GM20431 (cell line): ENCODE data around the gene PKM.

Experiments used
- in situ Hi-C: fragments of 300-500 bp; cut with MseI, MboI; formaldehyde crosslinking; loops from one replicate; pipeline ENCODE4 v1.15.0; 2020; ENCODE audit warnings: low sequenced_read_pairs; ENCODE audit not compliant: unreplicated experiment

PKM gene

DNA sequence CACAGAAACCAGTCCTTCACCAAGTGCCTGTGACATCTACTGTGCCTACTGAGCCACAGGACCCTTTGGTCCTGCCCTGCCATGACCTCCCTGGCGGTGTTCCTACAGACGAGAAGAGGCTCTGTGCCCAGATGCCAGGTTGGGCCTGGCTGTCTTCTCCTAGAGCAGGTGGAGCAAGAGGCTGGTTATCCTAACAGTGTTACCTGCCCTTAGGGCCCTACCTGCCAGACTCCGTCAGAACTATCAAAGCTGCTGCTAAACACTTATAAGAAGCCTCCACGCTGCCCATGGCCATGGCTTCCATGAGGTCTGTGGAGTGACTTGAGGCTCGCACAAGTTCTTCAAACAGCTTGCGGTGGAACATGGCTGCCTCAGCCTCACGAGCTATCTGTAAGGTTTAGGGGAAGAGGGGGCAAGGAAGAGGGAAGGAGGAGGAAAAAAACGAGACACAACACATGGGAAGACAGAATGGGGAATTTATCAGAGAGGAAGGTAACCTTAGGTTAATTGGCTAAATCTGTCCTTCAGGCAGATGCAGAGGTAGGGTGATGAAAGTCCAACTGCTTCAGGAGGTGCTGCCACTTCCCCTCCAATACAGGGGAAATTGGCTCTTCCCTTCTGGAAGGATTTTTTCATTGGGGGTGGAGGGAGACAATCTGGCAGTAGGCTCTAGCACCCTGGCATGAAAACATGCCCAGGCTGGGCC is 28.0 kb downstream of the PKM start:
- in situ Hi-C loops = no loop called here

GRCh38 chr15:72202302-72202701 is 28.7 kb downstream of the PKM start:
- in situ Hi-C loops = no loop called here

GRCh38 chr15:72201391-72201921 is 29.5 kb downstream of the PKM start:
- in situ Hi-C loops = no loop called here

DNA sequence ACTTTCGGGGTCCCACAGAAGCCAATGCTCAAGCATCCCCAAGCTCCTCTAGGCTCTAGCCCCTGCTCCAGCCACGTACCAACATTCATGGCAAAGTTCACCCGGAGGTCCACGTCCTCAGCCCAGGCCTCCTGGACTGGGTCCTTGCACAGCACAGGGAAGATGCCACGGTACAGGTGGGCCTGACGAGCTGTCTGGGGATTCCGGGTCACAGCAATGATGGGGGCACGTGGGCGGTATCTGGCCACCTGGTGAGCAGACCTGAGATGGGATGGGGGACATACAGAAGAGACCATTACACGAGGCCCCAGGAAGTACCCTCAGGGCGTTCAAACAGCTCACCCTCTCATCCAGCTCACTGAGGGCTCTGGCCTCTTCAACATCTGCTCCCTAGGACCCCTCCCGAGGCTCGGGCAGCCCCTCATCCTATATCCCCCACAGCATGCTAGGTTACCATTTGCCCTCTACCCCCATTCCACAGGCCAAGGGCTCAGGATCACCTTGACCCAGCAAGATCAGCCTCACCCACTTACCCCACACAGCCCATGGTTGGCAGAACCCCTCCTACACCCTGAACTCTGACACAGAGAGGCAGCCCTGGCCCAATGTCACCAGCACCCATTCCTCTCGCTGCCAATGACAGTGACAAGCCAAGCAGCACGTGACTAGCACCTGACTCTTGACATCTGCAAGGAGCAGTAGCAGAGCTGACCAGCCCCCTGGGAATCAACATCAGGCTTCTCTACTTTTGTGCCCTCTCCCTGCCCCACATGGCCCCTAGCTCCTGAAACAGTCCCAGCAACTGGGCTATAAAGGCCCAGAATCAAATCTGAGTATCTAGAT is 30.4 kb downstream of the PKM start:
- in situ Hi-C loops = no loop called here

DNA sequence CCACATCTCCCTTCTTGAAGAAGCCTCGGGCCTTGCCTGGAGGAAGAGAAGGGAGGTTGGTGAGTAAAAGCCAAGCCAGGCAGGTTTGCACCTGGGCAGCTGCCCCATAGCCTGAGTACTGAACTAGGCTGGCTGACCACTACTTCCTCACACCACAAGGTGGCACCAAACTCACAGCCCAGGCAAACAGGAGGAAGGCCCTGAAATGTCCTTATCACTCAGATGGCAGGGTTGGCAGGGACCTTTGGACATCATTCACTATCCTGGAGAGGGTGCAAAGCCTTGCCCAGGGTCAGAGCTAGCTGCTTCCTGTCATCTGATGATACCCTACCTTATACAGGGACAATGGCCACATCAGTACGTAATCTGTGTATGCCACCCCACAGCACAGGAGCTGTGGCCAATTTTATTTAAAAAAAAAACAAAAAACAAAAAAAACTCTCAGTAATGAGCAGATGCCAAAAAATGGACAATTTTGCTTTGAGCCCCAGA is 31.2 kb downstream of the PKM start:
- in situ Hi-C loops = no loop called here

GRCh38 chr15:72199205-72199515 is 31.8 kb downstream of the PKM start:
- in situ Hi-C loops = no loop called here

DNA sequence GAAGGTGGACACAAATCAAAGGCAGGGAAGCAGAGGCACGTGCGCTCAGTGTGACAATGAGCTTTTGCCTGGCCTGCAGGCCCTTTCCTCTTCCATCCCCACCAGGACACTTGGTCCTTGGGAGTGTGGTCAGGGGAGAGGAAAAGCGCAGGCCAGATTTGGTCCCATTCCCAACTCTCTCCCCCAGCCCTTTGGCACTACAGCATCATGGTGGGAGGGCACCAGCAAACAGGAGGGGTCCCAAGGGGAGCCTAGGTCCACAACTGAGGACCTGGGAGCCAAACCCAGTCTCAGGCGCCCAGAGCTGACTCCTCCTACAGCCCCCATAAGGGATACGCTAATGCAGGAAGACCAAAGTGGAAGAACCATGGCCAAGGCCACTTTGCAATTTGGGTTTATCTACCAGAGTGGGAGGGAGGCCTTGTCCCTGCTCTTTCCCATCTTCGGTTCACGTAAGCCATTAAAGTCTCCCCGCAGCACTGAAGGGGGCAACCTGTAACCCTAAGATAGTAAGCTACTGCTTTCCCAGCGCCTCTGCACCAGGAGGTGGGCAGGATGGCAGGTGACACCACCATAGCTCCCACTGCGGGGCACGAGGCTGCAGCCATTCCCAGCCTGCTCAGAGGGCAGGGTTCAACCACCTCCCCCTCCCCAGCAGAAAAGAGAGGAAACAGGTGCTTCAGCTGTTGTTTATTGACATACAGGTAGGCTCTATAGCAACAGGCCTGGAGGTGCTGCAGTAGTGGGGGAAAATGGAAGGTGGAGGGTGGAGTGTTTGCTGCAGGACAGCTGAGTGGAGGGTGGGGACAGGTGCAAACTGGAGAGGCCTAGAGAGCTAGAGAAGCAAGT is 32.4 kb downstream of the PKM start:
- in situ Hi-C loops = no loop called here

GRCh38 chr15:72197460-72198355 is 33.3 kb downstream of the PKM start, which contains the start of gene GRAMD2A:
Gene GRAMD2A (minus strand): TSS chr15:72197787.
- in situ Hi-C loops = no loop called here

- in situ Hi-C loops = no loop called here
Observed at GRCh38 chr15:72197041-72197459, 33.9 kb downstream of the PKM start.

DNA sequence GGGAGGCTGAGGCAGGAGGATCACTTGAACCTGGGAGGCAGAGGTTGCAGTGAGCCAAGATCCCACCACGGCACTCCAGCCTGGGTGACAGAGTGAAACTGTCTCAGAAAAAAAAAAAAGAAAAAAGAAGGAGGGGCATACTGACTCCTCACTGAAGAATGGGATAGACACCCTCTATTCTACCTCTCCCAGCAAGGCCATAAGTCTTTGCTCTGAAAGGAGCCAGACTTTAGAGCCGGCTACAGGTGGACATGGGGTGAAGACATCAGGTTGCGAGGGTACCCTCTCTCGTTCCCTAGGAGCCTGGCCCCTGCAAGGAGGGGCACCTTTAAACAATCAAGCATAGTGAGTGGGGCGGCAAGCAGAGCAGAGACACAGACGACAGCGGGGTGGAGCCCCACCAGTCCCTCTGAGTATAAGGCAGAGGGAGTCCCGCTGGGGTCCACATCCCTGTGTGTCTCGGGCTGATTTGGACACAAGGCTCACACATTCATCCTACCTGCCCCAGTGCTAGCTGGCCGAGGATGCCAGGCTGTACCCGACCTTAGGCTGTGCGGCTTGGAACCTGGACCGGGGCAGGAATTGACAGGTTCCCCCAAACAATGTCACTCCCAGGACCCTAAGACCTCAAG is 34.5 kb downstream of the PKM start:
- in situ Hi-C loops = no loop called here

- in situ Hi-C loops = no loop called here
Observed at GRCh38 chr15:72195101-72195511, 35.9 kb downstream of the PKM start.

GRCh38 chr15:72193836-72194396 is 37.1 kb downstream of the PKM start:
- in situ Hi-C loops = no loop called here

- in situ Hi-C loops = no loop called here
Observed at GRCh38 chr15:72192416-72192815, 38.6 kb downstream of the PKM start.

DNA sequence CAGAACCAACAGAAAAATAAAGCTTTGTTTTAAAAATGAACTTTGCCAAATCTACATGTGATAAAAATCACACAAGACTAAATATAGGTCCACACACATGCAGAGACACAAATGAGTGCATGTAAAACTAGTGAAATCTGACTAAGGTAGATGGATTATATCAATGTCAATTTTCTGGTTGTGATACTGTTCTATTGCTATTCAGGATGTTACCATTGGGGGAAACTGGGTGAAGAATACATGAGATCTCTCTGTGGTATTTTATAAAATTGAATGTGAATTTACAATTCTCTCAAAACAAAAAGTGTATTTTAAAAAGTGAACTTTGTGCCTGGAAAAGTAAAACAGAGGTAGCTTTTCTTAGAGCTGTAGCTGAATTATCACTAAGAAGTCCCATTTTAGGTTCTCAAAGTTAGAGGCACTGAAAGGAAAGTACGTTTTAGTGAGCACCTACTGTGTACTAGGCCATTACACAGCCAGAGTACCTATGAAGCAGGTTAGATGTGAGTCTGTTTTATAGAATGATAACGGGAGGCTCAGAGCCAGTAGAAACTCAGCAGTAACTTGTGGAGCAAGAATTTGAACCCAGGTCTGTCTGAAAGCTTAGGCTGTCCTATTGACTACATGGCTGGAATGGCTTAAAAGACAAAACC is 41.6 kb downstream of the PKM start:
- in situ Hi-C loops = no loop called here

DNA sequence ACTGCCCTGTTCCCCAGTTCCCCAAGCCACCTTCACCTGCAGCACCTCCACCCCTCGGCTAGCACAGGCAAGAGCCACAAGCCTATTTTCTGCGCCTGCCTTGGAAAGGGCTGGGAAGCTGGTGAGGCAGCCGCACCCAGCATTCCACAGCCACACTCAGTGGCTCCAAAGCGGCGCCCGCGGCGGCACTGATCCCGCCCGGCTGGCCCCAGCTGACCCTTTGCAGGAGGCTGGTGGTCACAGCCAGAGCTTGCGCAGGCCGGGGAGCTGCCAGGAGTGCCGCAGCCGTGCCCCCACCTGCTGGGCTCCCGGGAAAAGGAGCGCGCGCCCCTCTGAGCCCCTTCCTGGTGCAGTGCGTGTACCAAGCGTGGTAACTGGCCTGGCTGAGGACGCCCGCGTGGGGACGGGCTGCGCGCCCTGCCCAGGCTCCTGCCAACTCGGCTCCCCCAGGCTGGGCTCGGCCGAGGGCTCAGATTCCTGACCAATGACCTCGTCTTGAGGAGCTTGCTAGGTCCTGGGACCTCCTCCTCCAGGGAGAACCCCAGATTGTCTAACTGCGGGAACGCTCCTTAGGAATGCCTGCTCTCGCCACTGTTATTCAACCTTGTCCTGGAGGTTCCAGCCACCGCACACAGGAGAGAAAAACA is 46.7 kb downstream of the PKM start:
- in situ Hi-C loops = no loop called here

DNA sequence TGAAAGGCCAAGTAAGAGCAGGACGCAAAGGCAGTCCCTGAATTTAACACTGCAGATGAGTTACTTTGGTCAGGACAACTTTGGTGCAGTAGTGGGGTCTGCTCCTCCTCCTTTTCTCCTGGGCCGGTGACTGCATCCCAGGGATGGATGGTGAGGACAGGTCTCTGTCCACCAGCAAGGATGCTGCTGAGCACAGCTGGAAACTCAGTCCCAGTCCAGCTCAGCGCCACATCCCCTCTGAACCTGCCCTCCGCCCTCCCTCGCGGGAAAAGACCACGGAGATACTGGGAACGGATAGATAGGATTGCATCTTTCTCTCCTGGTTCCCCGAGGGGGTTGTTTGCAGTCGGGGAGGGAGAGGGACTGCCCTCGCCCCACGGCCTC is 47.2 kb downstream of the PKM start:
- in situ Hi-C loops = no loop called here

- in situ Hi-C loops = no loop called here
Observed at GRCh38 chr15:72182673-72183072, 48.3 kb downstream of the PKM start.

- in situ Hi-C loops = no loop called here
Observed at GRCh38 chr15:72182244-72182643, 48.7 kb downstream of the PKM start.
